K562 (cell line): Measurements from ENCODE around the gene FEM1B. TPM values are rescaled to one million over a fixed set of nuclear protein-coding genes. Genes with fewer than 3 reads are reported as not detected.

Experiments
- ATAC-seq: fragments of 200-7000 bp; cut with Tn5 transposase; 3 replicates; pipeline ENCODE4 v1.9.1; 2020; ENCODE audit warnings: moderate library complexity
- BruUV-seq: library from RNA; stranded (reverse); fragments of 400-500 nt; replicated peaks from 2 replicates; lab custom pipeline; 2021; lab: Mats Ljungman, UMichigan
- CTCF ChIA-PET: fragments of 300-600 bp; formaldehyde crosslinking; extraction: SDS; loops from one replicate; lab custom pipeline; 2021; ENCODE audit warnings: low intra/inter-chr PET ratio; lab: Yijun Ruan, JAX
- POLR2A ChIA-PET: fragments of 300-600, 350-650 bp; sonication (Branson Sonifier 250); formaldehyde crosslinking; extraction: SDS; loops from one replicate; lab custom pipeline; 2021; ENCODE audit warnings: antibody characterized with exemption, inconsistent platforms; lab: Yijun Ruan, JAX
- DNase-seq, 4 experiments: peaks; one replicate each; pipeline versions ENCODE4 v3.0.0 to v3.0.0-alpha.2; 2011 to 2018; ENCODE audit warnings: low spot score in 3 of 4, mixed read lengths in 3 of 4; ENCODE audit errors: extremely low read depth in 1 of 4
- FAIRE-seq: peaks from 2 replicates; lab custom pipeline; 2011; peaks lifted over from hg19 to GRCh38; lab: Jason Lieb, UNC
- H2AFZ ChIP-seq: 2 replicates; pipeline ENCODE4 v1.6.0; 2011; ENCODE audit warnings: low read depth, low read length, control low read depth, inconsistent platforms
- H3K27ac ChIP-seq: fragments of 200-600 bp; 3 replicates; pipeline ENCODE4 v1.8.0; 2011; ENCODE audit warnings: low read depth, mild to moderate bottlenecking, control low read depth, inconsistent platforms, low read length, moderate library complexity, mixed read lengths; ENCODE audit errors: extremely low read depth
- H3K27me3 ChIP-seq, 2 experiments: fragments of 300-600 bp in 1 of 2; 2 replicates in 1 of 2; 3 replicates in 1 of 2; pipeline versions ENCODE4 v1.6.0 to v1.8.0; 2011; ENCODE audit warnings: inconsistent platforms in 2 of 2, low read length in 2 of 2, mild to moderate bottlenecking in 1 of 2, mixed read lengths in 1 of 2, moderate library complexity in 1 of 2; ENCODE audit not compliant: control insufficient read depth in 2 of 2, insufficient read depth in 2 of 2
- H3K36me3 ChIP-seq: fragments of 300-600 bp; 3 replicates; pipeline ENCODE4 v1.8.0; 2011; ENCODE audit warnings: mild to moderate bottlenecking, low read length, inconsistent platforms; ENCODE audit not compliant: control insufficient read depth, insufficient read depth
- H3K4me1 ChIP-seq, 2 experiments: fragments of 200-600 bp in 1 of 2; replicated peaks in 1 of 2; 2 replicates in 1 of 2; 3 replicates in 1 of 2; pipeline versions ENCODE4 v1.5.1 to v1.8.0; 2011; ENCODE audit warnings: inconsistent platforms in 2 of 2, low read length in 2 of 2, mild to moderate bottlenecking in 1 of 2, mixed read lengths in 1 of 2, moderate library complexity in 1 of 2; ENCODE audit not compliant: control insufficient read depth in 2 of 2, insufficient read depth in 2 of 2
- H3K4me2 ChIP-seq: 2 replicates; pipeline ENCODE4 v1.6.1; 2011; ENCODE audit warnings: low read length, control low read depth, inconsistent platforms, mixed read lengths; ENCODE audit not compliant: insufficient read depth
- H3K4me3 ChIP-seq: fragments of 200-600 bp; sonication (generic), shearing (Covaris generic); 2 replicates; pipeline ENCODE4 v1.5.1; 2016; ENCODE audit warnings: control low read depth, inconsistent platforms
- H3K79me2 ChIP-seq: fragments of 200-600 bp; 3 replicates; pipeline ENCODE4 v1.8.0; 2011; ENCODE audit warnings: low read length, inconsistent platforms; ENCODE audit not compliant: control insufficient read depth, insufficient read depth
- H3K9ac ChIP-seq, 2 experiments: 2 replicates each; pipeline versions ENCODE4 v1.6.0 to v1.6.1; 2011; ENCODE audit warnings: low read depth in 2 of 2, low read length in 2 of 2, control low read depth in 1 of 2, inconsistent platforms in 1 of 2, mild to moderate bottlenecking in 1 of 2, mixed read lengths in 1 of 2; ENCODE audit not compliant: insufficient read depth in 1 of 2
- H3K9me1 ChIP-seq: one replicate; pipeline ENCODE4 v1.6.0; 2011; ENCODE audit warnings: inconsistent platforms, mild to moderate bottlenecking, low read length, moderate library complexity; ENCODE audit not compliant: control insufficient read depth, insufficient read depth
- H3K9me3 ChIP-seq: replicated peaks from 2 replicates; pipeline ENCODE4 v1.5.1; 2011; ENCODE audit warnings: low read depth, low read length, inconsistent platforms; ENCODE audit not compliant: control insufficient read depth, insufficient read depth
- H4K20me1 ChIP-seq: replicated peaks from 2 replicates; pipeline ENCODE4 v1.6.1; 2011; ENCODE audit warnings: low read length, inconsistent platforms, mixed read lengths; ENCODE audit not compliant: control insufficient read depth, insufficient read depth
- JUND ChIP-seq, 2 experiments: IDR thresholded peaks; 2 replicates in 1 of 2; 3 replicates in 1 of 2; pipeline ENCODE4 v1.6.1; 2011; ENCODE audit warnings: borderline replicate concordance in 2 of 2, low read depth in 2 of 2, low read length in 2 of 2, improper control_type of control experiment in 1 of 2, missing biosample characterization in 1 of 2, missing genetic modification characterization in 1 of 2, missing genetic modification reagents in 1 of 2
- SNAPC5 ChIP-seq: fragments of 250-450 bp; sonication (Bioruptor Pico); IDR thresholded peaks from 2 replicates; pipeline ENCODE4 v1.8.0; 2021; ENCODE audit warnings: moderate library complexity, mild to moderate bottlenecking, inconsistent platforms
- WHSC1 ChIP-seq: IDR thresholded peaks from one replicate; pipeline ENCODE4 v1.6.1; 2012; ENCODE audit warnings: low read length, control low read depth, inconsistent platforms
- ZNF354B ChIP-seq: fragments of 250-450 bp; sonication (Bioruptor Pico); IDR thresholded peaks from 2 replicates; pipeline ENCODE4 v1.4.0; 2020
- WGBS: fragments of 100-300 bp; shearing (Covaris generic); methylation state at CpG from one replicate; pipeline ENCODE4 v1.1.6; 2016; ENCODE audit warnings: low coverage, mixed read lengths; ENCODE audit not compliant: insufficient coverage; ENCODE audit errors: missing lambda C conversion rate; 5-methylcytosine and 5-hydroxymethylcytosine counted together
- in situ Hi-C: fragments of 300-500 bp; cut with MboI; formaldehyde crosslinking; loops from 4 replicates; pipeline ENCODE4 v1.15.0; 2018; ENCODE audit warnings: inconsistent platforms, mixed read lengths
- intact Hi-C: fragments of 100-400 bp; cut with micrococcal nuclease; formaldehyde crosslinking; loops from 2 replicates; pipeline ENCODE4 v1.14.2; 2022
- polyA plus RNA-seq, 8 experiments: library from polyadenylated mRNA; depleted of rRNA in 4 of 8; stranded (reverse) in 5 of 8; unstranded in 3 of 8; fragments of >200 nt; fragmentation: Nextera tagmentation in 2 of 8; fragmentation: Illumina TruSeq in 1 of 8; extraction: Ambion mirVana in 2 of 8; extraction: Trizol in 1 of 8; gene quantifications; 2 replicates each; pipeline versions ENCODE4 v1.2.1 to v1.2.3, GENCODE V29; 2011 to 2014; ENCODE audit warnings: inconsistent platforms in 1 of 8, missing spikeins in 1 of 8
- total RNA-seq, 7 experiments: library from RNA; depleted of rRNA in 6 of 7; stranded (reverse); fragments of >200 nt in 6 of 7; fragmentation: Illumina TruSeq in 2 of 7; extraction: Trizol in 2 of 7; gene quantifications; 2 replicates each; pipeline versions ENCODE4 v1.2.1 to v1.2.3, GENCODE V29; 2011 to 2021; ENCODE audit warnings: low replicate concordance in 1 of 7

The FEM1B gene
- total and polyA plus RNA-seq, 9 of the 15 experiments (the other 6 are each of a cell fraction or from before 2014, with no cell fraction given) = 5.9 to 61.6 (median 20.1) TPM

GRCh38 chr15:68305420-68305871 is 27.9 kb downstream of the FEM1B start:
- ChIA-PET CTCF (interaction anchor here (0.8 to 2.6 kb wide), 3 partner anchors 9 to 77 kb away, joined by 3 to 28 read pairs (median 3); no protein-coding TSS in a partner anchor), POLR2A (interaction anchor here (0.7 kb wide), 1 partner anchor 15 kb away, joined by 3 read pairs; no protein-coding TSS in a partner anchor)
- no peaks in the 10 kb centered on the region for H4K20me1 ChIP-seq
- TF ChIP-seq ZNF354B (CRISPR knock-in tag) (no peak), WHSC1 (no peak), JUND (IDR thresholded peaks at IDR 0.05; ENCODE audit: borderline replicate concordance, low read depth, low read length) (no peak), JUND (tag; IDR thresholded peaks at IDR 0.05; ENCODE audit: borderline replicate concordance, low read depth, low read length) (no peak), SNAPC5 (CRISPR knock-in tag) (no peak)
- H3K27me3 ChIP-seq = peaks cover 11 to 19% of the 10 kb centered on the region in 2 experiments
- no peaks in the 10 kb centered on the region for H3K9me3 ChIP-seq
- intact Hi-C loops (no loop called here), in situ Hi-C loops (no loop called here)
- WGBS = 6% methylated on average over 6 of the region's 6 CpGs
- FAIRE-seq (no peak), DNase-seq (no peak), ATAC-seq (no peak)
- H3K4me1 ChIP-seq = peaks cover 0 to 6% of the 10 kb centered on the region in 2 experiments; a peak in 2 of 5 replicates
- no peaks in the 10 kb centered on the region for H3K9me1 ChIP-seq
- H3K9ac ChIP-seq = 0 out of 4 replicates have a peak overlapping the region, but pooled peaks of 1 of the 2 experiments have one; percentile 1
- H3K27ac ChIP-seq = no peak overlapping the region
- no peak overlapping the region for H3K4me3 ChIP-seq
- no peak overlapping the region for H3K4me2 ChIP-seq
- no TSS peak for BruUV-seq
- H3K79me2 ChIP-seq = no peaks in the 10 kb centered on the region
- no peak overlapping the region for H2AFZ ChIP-seq
- H3K36me3 ChIP-seq = no peaks in the 10 kb centered on the region
